Gastrocnemius medialis (tissue), 4 donors: ENCODE results near the gene EPB41L3. TPM values are rescaled to one million over a fixed set of nuclear protein-coding genes. Genes with fewer than 3 reads are reported as not detected.

ENCODE experiments used
- ATAC-seq, 2 donors: fragments of 150-250 bp; one replicate each; pipeline ENCODE4 v1.9.1; 2016
- DNase-seq, 2 donors: peaks; one replicate each; pipeline ENCODE4 v3.0.0-alpha.2; 2019
- H3K27ac ChIP-seq, 4 donors: fragments of 200-600 bp; sonication (generic); 1 replicate in 1 of 4; 2 replicates in 3 of 4; pipeline ENCODE4 v1.5.1; 2016 to 2018; ENCODE audit warnings: mild to moderate bottlenecking in 2 of 4, moderate library complexity in 1 of 4
- H3K27me3 ChIP-seq, 3 donors: fragments of 200-600 bp; sonication (generic) in 2 of 3; 1 replicate in 1 of 3; 2 replicates in 2 of 3; pipeline versions ENCODE4 v1.5.1 to v1.6.0; 2016 to 2019; ENCODE audit warnings: mild to moderate bottlenecking in 1 of 3, moderate library complexity in 1 of 3
- H3K36me3 ChIP-seq, 2 donors: fragments of 200-600 bp; sonication (generic) in 1 of 2; one replicate each; pipeline ENCODE4 v1.5.1; 2017 to 2018
- H3K4me1 ChIP-seq, 2 donors: fragments of 200-600 bp; sonication (generic) in 1 of 2; one replicate each; pipeline ENCODE4 v1.5.1; 2016 to 2017; ENCODE audit warnings: mild to moderate bottlenecking in 2 of 2
- H3K4me3 ChIP-seq, 4 donors: fragments of 200-600 bp; sonication (generic) in 3 of 4; 1 replicate in 1 of 4; 2 replicates in 3 of 4; pipeline ENCODE4 v1.5.1; 2016 to 2019; ENCODE audit warnings: mild to moderate bottlenecking in 2 of 4
- H3K9me3 ChIP-seq, 3 donors: fragments of 200-600 bp; sonication (generic) in 2 of 3; 1 replicate in 1 of 3; 2 replicates in 2 of 3; pipeline ENCODE4 v1.5.1; 2016 to 2019
- CTCF ChIP-seq, 5 experiments: fragments of 450-650 bp in 3 of 5; fragments of 200-600 bp in 2 of 5; sonication (generic) in 2 of 5; IDR thresholded peaks in 4 of 5; conservative IDR thresholded peaks in 1 of 5; 1 replicate in 4 of 5; 2 replicates in 1 of 5; pipeline ENCODE4 v1.5.1; 2016 to 2019; ENCODE audit warnings: antibody characterized with exemption in 5 of 5, mild to moderate bottlenecking in 3 of 5, moderate library complexity in 3 of 5
- POLR2A ChIP-seq, 2 donors: fragments of 450-650 bp; IDR thresholded peaks; one replicate each; pipeline ENCODE4 v1.6.1; 2017; ENCODE audit warnings: antibody characterized with exemption in 2 of 2, mild to moderate bottlenecking in 2 of 2, moderate library complexity in 2 of 2
- in situ Hi-C, 4 donors: fragments of 200-750 bp; cut with MboI; loops; one replicate each; pipeline versions ENCODE4 v1.15.0 to v1.8.0; 2017; ENCODE audit warnings: low sequenced_read_pairs in 4 of 4
- intact Hi-C: fragments of 100-400 bp; cut with DNase I; formaldehyde crosslinking; loops from one replicate; pipeline ENCODE4 v1.15.1; 2023; ENCODE audit warnings: low total_unique reads
- total RNA-seq, 4 donors: library from RNA; depleted of rRNA; stranded (reverse); fragments of >200 nt; gene quantifications; one replicate each; pipeline versions ENCODE4 v1.1.0 to v1.2.3, GENCODE V29; 2016

The EPB41L3 gene
- total RNA-seq, 4 donors from 2014 or later, result 9.2 to 24.4 (median 14.5) TPM

- intact Hi-C loops (no loop called here), in situ Hi-C loops (no loop called here)
- Histone ChIP-seq H3K27ac (no peak overlapping the region), H3K27me3 (no peaks in the 10 kb centered on the region), H3K36me3 (no peaks in the 10 kb centered on the region), H3K4me1 (no peaks in the 10 kb centered on the region), H3K9me3 (no peaks in the 10 kb centered on the region), H3K4me3 (no peak overlapping the region)
- no peak for ATAC-seq
- TF ChIP-seq CTCF (IDR thresholded peaks at IDR 0.05 in 4 of 5, conservative IDR thresholded peaks at IDR 0.05 in 1 of 5) (no peak), POLR2A (IDR thresholded peaks at IDR 0.05) (no peak)
- no peak for DNase-seq
These were observed 24.6 kb upstream of the EPB41L3 start for GRCh38 chr18:5568416-5568815.

- Histone ChIP-seq H3K27ac (no peak overlapping the region), H3K9me3 (no peaks in the 10 kb centered on the region), H3K4me3 (no peak overlapping the region), H3K4me1 (no peaks in the 10 kb centered on the region), H3K36me3 (no peaks in the 10 kb centered on the region), H3K27me3 (no peaks in the 10 kb centered on the region)
- no peak for DNase-seq
- intact Hi-C loops (no loop called here), in situ Hi-C loops (no loop called here)
- ATAC-seq, result no peak
- TF ChIP-seq POLR2A (IDR thresholded peaks at IDR 0.05), result no peak
- TF ChIP-seq CTCF (IDR thresholded peaks at IDR 0.05 in 4 of 5, conservative IDR thresholded peaks at IDR 0.05 in 1 of 5), result no peak
These were observed 15.1 kb upstream of the EPB41L3 start for GRCh38 chr18:5558851-5559250.

- Histone ChIP-seq H3K4me1 (no peaks in the 10 kb centered on the region), H3K4me3 (no peak overlapping the region), H3K27me3 (no peaks in the 10 kb centered on the region), H3K36me3 (no peaks in the 10 kb centered on the region), H3K27ac (no peak overlapping the region), H3K9me3 (no peaks in the 10 kb centered on the region)
- TF ChIP-seq POLR2A (IDR thresholded peaks at IDR 0.05), result no peak
- no peak for TF ChIP-seq CTCF (IDR thresholded peaks at IDR 0.05 in 4 of 5, conservative IDR thresholded peaks at IDR 0.05 in 1 of 5)
- peak in 1 of 2 donors; percentile 25 for DNase-seq
- in situ Hi-C loops, result no loop called here
- intact Hi-C loops, result no loop called here
- ATAC-seq, result peak; percentile 42 to 53
These were observed 12.6 kb upstream of the EPB41L3 start for GRCh38 chr18:5556310-5556974.

- Histone ChIP-seq H3K27ac (no peak overlapping the region), H3K4me1 (no peaks in the 10 kb centered on the region), H3K9me3 (no peaks in the 10 kb centered on the region), H3K27me3 (no peaks in the 10 kb centered on the region), H3K36me3 (no peaks in the 10 kb centered on the region), H3K4me3 (no peak overlapping the region)
- ATAC-seq (no peak), DNase-seq (no peak)
- in situ Hi-C loops (no loop called here), intact Hi-C loops (no loop called here)
- TF ChIP-seq CTCF (IDR thresholded peaks at IDR 0.05 in 4 of 5, conservative IDR thresholded peaks at IDR 0.05 in 1 of 5) (no peak), POLR2A (IDR thresholded peaks at IDR 0.05) (no peak)
These were observed 10.8 kb upstream of the EPB41L3 start for GRCh38 chr18:5554629-5555028.

GRCh38 chr18:5546660-5547059 lies 2.9 kb upstream of the EPB41L3 start:
- Histone ChIP-seq H3K27me3 (peaks cover 0 to 11% (median 4%) of the 10 kb centered on the region in 3 donors), H3K9me3 (no peaks in the 10 kb centered on the region), H3K36me3 (no peaks in the 10 kb centered on the region), H3K4me1 (peaks cover 0 to 4% of the 10 kb centered on the region in 2 donors), H3K27ac (no peak overlapping the region), H3K4me3 (no peak overlapping the region)
- intact Hi-C loops, result no loop called here
- ATAC-seq, result no peak
- no peak for TF ChIP-seq CTCF (IDR thresholded peaks at IDR 0.05 in 4 of 5, conservative IDR thresholded peaks at IDR 0.05 in 1 of 5)
- DNase-seq, result no peak
- in situ Hi-C loops, result loop anchor here in 2 of 4 donors (25.0 kb wide), 2 partner anchors 91 to 109 kb away; no protein-coding TSS in a partner anchor
